Measurements from ENCODE around the gene RASSF5.
A peak's percentile ranks its signal among the peaks of the same experiment; 100 is the strongest.

The RASSF5 gene

GRCh38 chr1:206557636-206558473 lies 50.5 kb downstream of the RASSF5 start:
- no peak for TF ChIP-seq CTCF (IDR thresholded peaks at IDR 0.05; ENCODE audit: insufficient read depth, low read depth, low read length, missing control alignments)
- H3K4me3 ChIP-seq (ENCODE audit: low read length) = no peak overlapping the region
- no peak for DNase-seq (ENCODE audit: low read depth)

GRCh38 chr1:206558794-206559671 lies 51.7 kb downstream of the RASSF5 start:
- no peak for TF ChIP-seq CTCF (IDR thresholded peaks at IDR 0.05; ENCODE audit: insufficient read depth, low read depth, low read length, missing control alignments)
- no peak for DNase-seq (ENCODE audit: low read depth)
- no peak overlapping the region for H3K4me3 ChIP-seq (ENCODE audit: low read length)

GRCh38 chr1:206559672-206559995 lies 52.3 kb downstream of the RASSF5 start:
- TF ChIP-seq CTCF (IDR thresholded peaks at IDR 0.05; ENCODE audit: insufficient read depth, low read depth, low read length, missing control alignments) = no peak
- no peak for DNase-seq (ENCODE audit: low read depth)
- H3K4me3 ChIP-seq (ENCODE audit: low read length) = no peak overlapping the region

- H3K4me3 ChIP-seq (ENCODE audit: low read length) = no peak overlapping the region
- TF ChIP-seq CTCF (IDR thresholded peaks at IDR 0.05; ENCODE audit: insufficient read depth, low read depth, low read length, missing control alignments) = no peak
- no peak for DNase-seq (ENCODE audit: low read depth)
These were observed 52.8 kb downstream of the RASSF5 start for GRCh38 chr1:206560007-206560716.

- no peak for TF ChIP-seq CTCF (IDR thresholded peaks at IDR 0.05; ENCODE audit: insufficient read depth, low read depth, low read length, missing control alignments)
- peak; percentile 17 for DNase-seq (ENCODE audit: low read depth)
- no peak overlapping the region for H3K4me3 ChIP-seq (ENCODE audit: low read length)
These were observed 56.3 kb downstream of the RASSF5 start for GRCh38 chr1:206563367-206564207.

GRCh38 chr1:206565995-206566394 lies 58.7 kb downstream of the RASSF5 start:
- TF ChIP-seq CTCF (IDR thresholded peaks at IDR 0.05; ENCODE audit: insufficient read depth, low read depth, low read length, missing control alignments) = no peak
- DNase-seq (ENCODE audit: low read depth) = no peak
- no peak overlapping the region for H3K4me3 ChIP-seq (ENCODE audit: low read length)

Measured in epithelial cell of esophagus (primary cell).